HG03175 (cell line): ENCODE results near the gene OR11G2.
"Not testable (repeated sequence)": the region's sequence is repeated elsewhere in the genome, so short reads cannot be mapped to it uniquely, and the experiment has no call there.

ENCODE experiments used
- ATAC-seq: cut with Tn5 transposase; IDR thresholded peaks from one replicate; pipeline ENCODE4 v1.9.1; 2021; ENCODE audit warnings: mild to moderate bottlenecking, moderate library complexity; ENCODE audit not compliant: unreplicated experiment

The OR11G2 gene

DNA sequence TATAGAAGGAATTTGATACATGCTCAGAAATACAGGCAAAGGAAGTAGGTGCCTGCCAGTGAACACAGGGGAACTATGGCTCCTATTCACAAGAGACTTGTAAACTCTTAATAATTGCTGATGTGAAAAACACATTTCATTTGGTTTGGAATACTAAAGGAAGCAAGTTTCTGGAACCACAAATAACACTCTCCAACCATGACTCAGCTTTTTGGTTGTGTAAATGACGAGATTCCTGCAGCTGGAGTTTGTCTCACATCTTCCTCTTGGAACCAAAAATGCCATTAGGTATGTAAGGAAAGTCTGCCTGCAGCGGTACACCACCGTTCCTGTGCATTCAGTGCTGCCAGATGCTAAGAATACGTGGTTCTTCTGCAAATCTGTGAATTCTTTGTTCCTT, 28.3 kb downstream of the OR11G2 start:
- no peak for ATAC-seq

DNA sequence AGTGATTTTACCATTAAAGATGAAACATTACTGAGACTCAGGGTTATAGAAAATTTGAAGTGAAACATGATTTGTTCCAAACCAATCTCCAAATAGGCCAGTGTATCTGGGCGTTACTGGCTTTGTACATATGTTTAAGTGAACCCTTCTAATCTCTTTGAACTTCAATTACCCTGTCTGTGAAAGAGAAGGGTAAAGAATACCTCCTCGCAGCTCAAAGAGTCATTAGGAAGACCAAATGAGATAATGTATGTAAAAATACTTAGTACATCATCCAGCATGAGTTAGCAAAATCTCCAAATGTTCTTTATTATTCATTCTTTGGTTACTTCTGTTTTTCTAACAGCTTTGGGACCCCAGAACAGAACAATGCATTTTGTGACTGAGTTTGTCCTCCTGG, 32.7 kb downstream of the OR11G2 start, which contains the start of gene OR11H6:
Gene OR11H6, plus strand, starts transcription at position 301 of the 400 bp plus-strand sequence. Its CDS starts 0 bp downstream, at position 301.
- no peak for ATAC-seq

DNA sequence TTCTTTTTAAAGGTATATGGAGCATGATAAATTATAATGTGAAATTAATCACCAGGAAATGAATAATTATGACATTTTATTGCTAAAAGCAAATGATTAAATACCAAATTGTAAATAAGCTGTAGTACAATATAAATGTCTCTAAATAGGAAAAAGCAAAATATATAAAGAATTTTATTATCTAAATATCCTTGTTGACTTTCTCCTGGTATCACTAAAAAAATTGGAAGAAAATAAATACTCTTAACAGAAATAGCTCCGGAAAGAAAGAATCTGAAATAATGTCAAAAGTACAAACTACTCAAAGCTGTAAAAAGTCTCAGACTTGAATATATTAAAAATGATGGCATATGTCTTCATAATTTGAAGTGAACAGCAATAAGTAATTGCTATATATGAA, 38.0 kb downstream of the OR11G2 start, which contains the start of gene OR11H7:
Gene OR11H7, plus strand, starts transcription at position 301 of the 400 bp plus-strand sequence.
- no peak for ATAC-seq

DNA sequence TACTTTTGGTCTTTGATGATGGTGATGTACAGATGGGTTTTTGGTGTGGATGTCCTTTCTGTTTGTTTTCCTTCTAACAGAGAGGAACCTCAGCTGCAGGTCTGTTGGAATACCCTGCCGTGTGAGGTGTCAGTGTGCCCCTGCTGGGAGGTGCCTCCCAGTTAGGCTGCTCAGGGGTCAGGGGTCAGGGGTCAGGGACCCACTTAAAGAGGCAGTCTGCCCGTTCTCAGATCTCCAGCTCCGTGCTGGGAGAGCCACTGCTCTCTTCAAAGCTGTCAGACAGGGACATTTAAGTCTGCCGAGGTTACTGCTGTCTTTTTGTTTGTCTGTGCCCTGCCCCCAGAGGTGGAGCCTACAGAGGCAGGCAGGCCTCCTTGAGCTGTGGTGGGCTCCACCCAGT, 44.7 kb downstream of the OR11G2 start:
- not testable (repeated sequence) for ATAC-seq

DNA sequence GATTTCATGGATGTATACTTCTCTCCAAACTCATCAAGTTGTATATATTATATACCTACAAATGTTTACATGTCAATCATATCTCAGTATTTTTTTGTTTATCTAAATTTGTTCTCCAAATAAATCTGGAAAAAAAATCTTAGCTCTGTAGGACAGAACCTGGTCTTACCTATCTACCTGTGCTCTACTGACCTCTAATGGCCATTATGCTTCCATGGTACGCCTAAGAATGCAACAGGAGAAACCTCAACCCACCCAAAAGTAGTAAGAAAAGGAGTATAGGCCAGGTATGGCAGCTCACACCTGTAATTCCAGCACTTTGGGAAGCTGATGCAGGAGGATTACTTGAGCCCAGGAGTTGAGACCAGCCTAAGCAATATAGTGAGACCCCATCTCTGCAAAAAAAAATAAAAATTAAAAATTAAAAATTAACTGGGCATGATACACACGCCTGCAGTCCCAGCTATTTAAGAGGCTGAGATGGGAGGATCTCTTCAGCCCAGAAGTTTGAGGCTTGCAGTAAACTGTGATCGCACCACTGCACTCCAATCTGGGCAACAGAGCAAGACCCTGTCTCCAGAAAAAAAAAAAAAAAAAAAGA, 57.0 kb downstream of the OR11G2 start:
- ATAC-seq, result no peak
